ENCODE data around the gene TXNRD3. TPM values are rescaled to one million over a fixed set of nuclear protein-coding genes. Genes with fewer than 3 reads are reported as not detected.

The TXNRD3 gene
- total RNA-seq, 3 donors from 2014 or later = 11.8 to 19.3 (median 16.4) TPM

GRCh38 chr3:126568776-126569342 is 86.1 kb downstream of the TXNRD3 start:
- intact Hi-C loops (cut with DNase I; ENCODE audit: low total_unique reads) = no loop called here
- no peak for DNase-seq (ENCODE audit: low spot score in 2 of 2)
- H3K4me3 ChIP-seq = no peak overlapping the region
- H3K27me3 ChIP-seq = no peaks in the 10 kb centered on the region
- no peaks in the 10 kb centered on the region for H3K36me3 ChIP-seq
- H3K4me1 ChIP-seq = no peaks in the 10 kb centered on the region
- H3K9me3 ChIP-seq = no peaks in the 10 kb centered on the region
- H3K27ac ChIP-seq = no peak overlapping the region
- TF ChIP-seq POLR2AphosphoS5 (IDR thresholded peaks at IDR 0.05) = no peak
- no peak for TF ChIP-seq CTCF (IDR thresholded peaks at IDR 0.05)
- TF ChIP-seq POLR2A (IDR thresholded peaks at IDR 0.05) = no peak

GRCh38 chr3:126567696-126568438 is 87.1 kb downstream of the TXNRD3 start:
- Histone ChIP-seq H3K27me3 (no peaks in the 10 kb centered on the region), H3K4me1 (no peaks in the 10 kb centered on the region), H3K4me3 (no peak overlapping the region), H3K36me3 (no peaks in the 10 kb centered on the region), H3K9me3 (peaks cover 4 to 6% of the 10 kb centered on the region in 2 donors), H3K27ac (no peak overlapping the region)
- no peak for TF ChIP-seq POLR2AphosphoS5 (IDR thresholded peaks at IDR 0.05)
- no peak for TF ChIP-seq CTCF (IDR thresholded peaks at IDR 0.05)
- no peak for TF ChIP-seq POLR2A (IDR thresholded peaks at IDR 0.05)
- intact Hi-C loops (cut with DNase I; ENCODE audit: low total_unique reads) = no loop called here
- DNase-seq (ENCODE audit: low spot score in 2 of 2) = peak in 1 of 2 donors; percentile 11

- H3K4me3 ChIP-seq = no peak overlapping the region
- TF ChIP-seq POLR2A (IDR thresholded peaks at IDR 0.05) = no peak
- no peak for TF ChIP-seq CTCF (IDR thresholded peaks at IDR 0.05)
- no peak for TF ChIP-seq POLR2AphosphoS5 (IDR thresholded peaks at IDR 0.05)
- H3K27ac ChIP-seq = no peak overlapping the region
- DNase-seq (ENCODE audit: low spot score in 2 of 2) = no peak
- H3K27me3 ChIP-seq = no peaks in the 10 kb centered on the region
- no peaks in the 10 kb centered on the region for H3K36me3 ChIP-seq
- no peaks in the 10 kb centered on the region for H3K4me1 ChIP-seq
- H3K9me3 ChIP-seq = peaks cover 4 to 24% of the 10 kb centered on the region in 2 donors
- intact Hi-C loops (cut with DNase I; ENCODE audit: low total_unique reads) = no loop called here
These were observed 92.1 kb downstream of the TXNRD3 start for GRCh38 chr3:126562737-126563276.

GRCh38 chr3:126558336-126559071 is 96.4 kb downstream of the TXNRD3 start, which contains the start of gene C3orf22:
C3orf22 (minus strand) TSS chr3:126558932; CDS start chr3:126553390, 5,542 bp downstream.
- Histone ChIP-seq H3K4me1 (no peaks in the 10 kb centered on the region), H3K4me3 (no peak within 1 kb of the TSS), H3K27me3 (no peaks in the 10 kb centered on the region), H3K9me3 (peaks cover 4 to 24% of the 10 kb centered on the region in 2 donors), H3K27ac (no peak within 1 kb of the TSS), H3K36me3 (no peaks in the 10 kb centered on the region)
- TF ChIP-seq POLR2AphosphoS5 (IDR thresholded peaks at IDR 0.05) (no peak), CTCF (IDR thresholded peaks at IDR 0.05) (no peak), POLR2A (IDR thresholded peaks at IDR 0.05) (no peak)
- intact Hi-C loops (cut with DNase I; ENCODE audit: low total_unique reads) = no loop called here
- no peak for DNase-seq (ENCODE audit: low spot score in 2 of 2)

Measured in breast epithelium (tissue), 4 donors.